BLaER1 treated with 17β-estradiol and CSF1 and Interleukin-3, amounts not matched to agents 10 nM and 100 nM (cell line): Measurements from ENCODE around the gene RAB3D.

ENCODE experiments used
- H3K27ac ChIP-seq, 11 experiments: shearing (Covaris generic); formaldehyde crosslinking; 2 replicates each; pipeline ENCODE4 v1.8.1; 2022
- H3K27me3 ChIP-seq, 11 experiments: shearing (Covaris generic); formaldehyde crosslinking; 2 replicates each; pipeline ENCODE4 v1.8.1; 2022
- H3K36me3 ChIP-seq, 11 experiments: shearing (Covaris generic); formaldehyde crosslinking; 2 replicates each; pipeline ENCODE4 v1.8.1; 2022
- H3K4me1 ChIP-seq, 10 experiments: shearing (Covaris generic); formaldehyde crosslinking; 2 replicates each; pipeline ENCODE4 v1.8.1; 2022
- H3K4me2 ChIP-seq, 11 experiments: shearing (Covaris generic); formaldehyde crosslinking; 2 replicates each; pipeline ENCODE4 v1.8.1; 2022
- H3K4me3 ChIP-seq, 10 experiments: shearing (Covaris generic); formaldehyde crosslinking; 2 replicates each; pipeline ENCODE4 v1.8.1; 2022
- H3K9ac ChIP-seq, 11 experiments: shearing (Covaris generic); formaldehyde crosslinking; 2 replicates each; pipeline ENCODE4 v1.8.1; 2022
- H3K9me3 ChIP-seq, 11 experiments: shearing (Covaris generic); formaldehyde crosslinking; replicated peaks in 1 of 11; 2 replicates each; pipeline ENCODE4 v1.8.1; 2022
- H4K20me1 ChIP-seq, 11 experiments: shearing (Covaris generic); formaldehyde crosslinking; 2 replicates each; pipeline ENCODE4 v1.8.1; 2022
- Cebpa-rat ChIP-seq, 11 experiments: shearing (Covaris generic); IDR thresholded peaks; 2 replicates each; pipeline ENCODE4 v1.8.1; 2022

RAB3D gene

GRCh38 chr19:11339254-11340098 is at the start of gene RAB3D:
Gene RAB3D, minus strand, starts transcription at chr19:11339657. Its CDS starts 2,258 bp downstream, at chr19:11337399.
- H3K9ac ChIP-seq, result peak within 1 kb of the TSS; percentile 78 to 90 (median 83)
- no peak for TF ChIP-seq Cebpa-rat (IDR thresholded peaks at IDR 0.05)
- H3K36me3 ChIP-seq, result peaks cover 23 to 64% (median 42%) of the 10 kb centered on the region in 11 experiments
- H3K4me2 ChIP-seq, result peak within 1 kb of the TSS; percentile 95 to 99 (median 98)
- H3K4me1 ChIP-seq, result peaks cover 39 to 68% (median 54%) of the 10 kb centered on the region in 10 experiments
- H3K9me3 ChIP-seq, result peaks cover 0 to 27% (median 13%) of the 10 kb centered on the region in 11 experiments; a peak in 14 of 22 replicates
- H4K20me1 ChIP-seq, result peaks cover 0 to 14% (median 0%) of the 10 kb centered on the region in 11 experiments; a peak in 3 of 22 replicates
- H3K27me3 ChIP-seq, result no peaks in the 10 kb centered on the region
- H3K27ac ChIP-seq, result peak within 1 kb of the TSS; percentile 46 to 90 (median 75); a peak in 21 of 22 replicates
- H3K4me3 ChIP-seq, result peak within 1 kb of the TSS; percentile 66 to 98 (median 86)

GRCh38 chr19:11387162-11388034 is 47.9 kb upstream of the RAB3D start:
- Histone ChIP-seq H3K27ac (peak overlapping the region in 9 of 11 experiments; percentile 0 to 57 (median 38); a peak in 9 of 22 replicates), H3K4me2 (peak overlapping the region; percentile 40 to 77 (median 71)), H3K27me3 (peaks cover 0 to 16% (median 8%) of the 10 kb centered on the region in 11 experiments; a peak in 11 of 22 replicates), H4K20me1 (no peaks in the 10 kb centered on the region), H3K9ac (peak overlapping the region in 6 of 11 experiments; percentile 11 to 56 (median 20); a peak in 3 of 22 replicates), H3K4me3 (no peak overlapping the region), H3K9me3 (peaks cover 4 to 12% (median 10%) of the 10 kb centered on the region in 11 experiments; a peak in 19 of 22 replicates), H3K4me1 (peaks cover 17 to 43% (median 40%) of the 10 kb centered on the region in 10 experiments), H3K36me3 (no peaks in the 10 kb centered on the region)
- TF ChIP-seq Cebpa-rat (IDR thresholded peaks at IDR 0.05), result no peak

GRCh38 chr19:11384778-11385129 is 45.3 kb upstream of the RAB3D start:
- 0 out of 22 replicates have a peak, but pooled peaks cover 0 to 4% (median 0%) of the 10 kb centered on the region in 11 experiments for H3K36me3 ChIP-seq
- H3K27me3 ChIP-seq, result peaks cover 0 to 16% (median 8%) of the 10 kb centered on the region in 11 experiments; a peak in 11 of 22 replicates
- peaks cover 35 to 64% (median 57%) of the 10 kb centered on the region in 10 experiments for H3K4me1 ChIP-seq
- H3K9ac ChIP-seq, result no peak overlapping the region; a peak in 1 of 22 replicates
- H3K27ac ChIP-seq, result no peak overlapping the region; a peak in 1 of 22 replicates
- peak overlapping the region in 9 of 11 experiments; percentile 86 to 100 (median 98); a peak in 16 of 22 replicates for H3K4me2 ChIP-seq
- TF ChIP-seq Cebpa-rat (IDR thresholded peaks at IDR 0.05), result no peak
- no peaks in the 10 kb centered on the region for H3K9me3 ChIP-seq
- no peak overlapping the region for H3K4me3 ChIP-seq
- peaks cover 0 to 8% (median 0%) of the 10 kb centered on the region in 11 experiments; a peak in 4 of 22 replicates for H4K20me1 ChIP-seq

- Histone ChIP-seq H4K20me1 (peaks cover 0 to 8% (median 0%) of the 10 kb centered on the region in 11 experiments; a peak in 4 of 22 replicates), H3K9ac (peak overlapping the region; percentile 56 to 80 (median 77)), H3K27ac (peak overlapping the region in 10 of 11 experiments; percentile 39 to 70 (median 63); a peak in 19 of 22 replicates), H3K4me2 (peak overlapping the region; percentile 86 to 100 (median 98)), H3K9me3 (no peaks in the 10 kb centered on the region), H3K36me3 (peaks cover 0 to 8% (median 0%) of the 10 kb centered on the region in 11 experiments; a peak in 1 of 22 replicates), H3K4me3 (peak overlapping the region; percentile 57 to 77 (median 66)), H3K4me1 (peaks cover 38 to 73% (median 60%) of the 10 kb centered on the region in 10 experiments), H3K27me3 (peaks cover 0 to 16% (median 8%) of the 10 kb centered on the region in 11 experiments; a peak in 11 of 22 replicates)
- TF ChIP-seq Cebpa-rat (IDR thresholded peaks at IDR 0.05), result no peak
Observed at GRCh38 chr19:11383706-11384048, 44.2 kb upstream of the RAB3D start.

GRCh38 chr19:11382898-11383705 is 43.6 kb upstream of the RAB3D start:
- no peaks in the 10 kb centered on the region for H3K9me3 ChIP-seq
- TF ChIP-seq Cebpa-rat (IDR thresholded peaks at IDR 0.05), result no peak
- peak overlapping the region; percentile 57 to 77 (median 66) for H3K4me3 ChIP-seq
- H3K36me3 ChIP-seq, result peaks cover 0 to 14% (median 0%) of the 10 kb centered on the region in 11 experiments; a peak in 2 of 22 replicates
- H4K20me1 ChIP-seq, result peaks cover 0 to 8% (median 0%) of the 10 kb centered on the region in 11 experiments; a peak in 4 of 22 replicates
- peaks cover 44 to 79% (median 66%) of the 10 kb centered on the region in 10 experiments for H3K4me1 ChIP-seq
- H3K27me3 ChIP-seq, result peaks cover 0 to 16% (median 8%) of the 10 kb centered on the region in 11 experiments; a peak in 11 of 22 replicates
- peak overlapping the region; percentile 13 to 70 (median 63); a peak in 20 of 22 replicates for H3K27ac ChIP-seq
- H3K4me2 ChIP-seq, result peak overlapping the region; percentile 86 to 100 (median 98)
- H3K9ac ChIP-seq, result peak overlapping the region; percentile 56 to 80 (median 77)

- Histone ChIP-seq H4K20me1 (peaks cover 0 to 12% (median 0%) of the 10 kb centered on the region in 11 experiments; a peak in 4 of 22 replicates), H3K4me1 (peaks cover 49 to 85% (median 73%) of the 10 kb centered on the region in 10 experiments), H3K27ac (peak overlapping the region in 10 of 11 experiments; percentile 54 to 80 (median 68); a peak in 19 of 22 replicates), H3K36me3 (peaks cover 0 to 17% (median 0%) of the 10 kb centered on the region in 11 experiments; a peak in 3 of 22 replicates), H3K9ac (peak overlapping the region; percentile 53 to 79 (median 74)), H3K27me3 (peaks cover 0 to 16% (median 8%) of the 10 kb centered on the region in 11 experiments; a peak in 11 of 22 replicates), H3K4me2 (peak overlapping the region; percentile 66 to 93 (median 86)), H3K9me3 (no peaks in the 10 kb centered on the region), H3K4me3 (peak overlapping the region; percentile 51 to 75 (median 62))
- TF ChIP-seq Cebpa-rat (IDR thresholded peaks at IDR 0.05), result no peak
Observed at GRCh38 chr19:11380653-11381537, 41.4 kb upstream of the RAB3D start.
